H9 (cell line): ENCODE data around the gene MCAT. TPM values are rescaled to one million over a fixed set of nuclear protein-coding genes. Genes with fewer than 3 reads are reported as not detected.
A peak's percentile ranks its signal among the peaks of the same experiment; 100 is the strongest.

ENCODE experiments used
- DNase-seq: peaks from one replicate; pipeline ENCODE4 v3.0.0-alpha.2; 2017
- H2AFZ ChIP-seq: one replicate; pipeline ENCODE4 v1.6.1; 2013; ENCODE audit warnings: mild to moderate bottlenecking, low read length, control low read depth, moderate library complexity
- H2AK5ac ChIP-seq: 2 replicates; pipeline ENCODE4 v1.6.1; 2013; ENCODE audit warnings: low read length, control low read depth, mixed read lengths; ENCODE audit not compliant: insufficient read length
- H2BK120ac ChIP-seq: one replicate; pipeline ENCODE4 v1.6.1; 2013; ENCODE audit warnings: low read depth, mild to moderate bottlenecking, low read length, control low read depth, inconsistent platforms; ENCODE audit not compliant: poor library complexity, severe bottlenecking
- H2BK12ac ChIP-seq: 2 replicates; pipeline ENCODE4 v1.6.1; 2013; ENCODE audit warnings: low read length, control low read depth, mixed read lengths, low read depth; ENCODE audit not compliant: insufficient read length
- H2BK15ac ChIP-seq: 2 replicates; pipeline ENCODE4 v1.6.1; 2013; ENCODE audit warnings: low read depth, low read length, control low read depth
- H2BK20ac ChIP-seq: one replicate; pipeline ENCODE4 v1.6.1; 2013; ENCODE audit warnings: low read depth, mild to moderate bottlenecking, low read length, control low read depth, inconsistent platforms; ENCODE audit not compliant: poor library complexity, severe bottlenecking
- H2BK5ac ChIP-seq: 2 replicates; pipeline ENCODE4 v1.6.1; 2013; ENCODE audit warnings: low read length, control low read depth, mixed read lengths; ENCODE audit not compliant: insufficient read length
- H3K14ac ChIP-seq: 2 replicates; pipeline ENCODE4 v1.6.1; 2013; ENCODE audit warnings: low read length, control low read depth; ENCODE audit not compliant: insufficient read depth
- H3K18ac ChIP-seq: 2 replicates; pipeline ENCODE4 v1.6.1; 2013; ENCODE audit warnings: low read depth, mild to moderate bottlenecking, mixed read lengths, low read length, control low read depth; ENCODE audit not compliant: insufficient read length
- H3K23ac ChIP-seq: 2 replicates; pipeline ENCODE4 v1.6.1; 2013; ENCODE audit warnings: low read length, control low read depth, mixed read lengths, low read depth; ENCODE audit not compliant: insufficient read length
- H3K23me2 ChIP-seq: 2 replicates; pipeline ENCODE4 v1.6.1; 2013; ENCODE audit warnings: low read depth, mild to moderate bottlenecking, mixed read lengths, low read length, control low read depth; ENCODE audit not compliant: insufficient read length, poor library complexity, severe bottlenecking
- H3K27ac ChIP-seq: 2 replicates; pipeline ENCODE4 v1.5.1; 2013; ENCODE audit warnings: low read length, control low read depth, mixed read lengths, low read depth; ENCODE audit not compliant: insufficient read length
- H3K27me3 ChIP-seq: 2 replicates; pipeline ENCODE4 v1.6.1; 2013; ENCODE audit warnings: low read length, control low read depth, inconsistent platforms; ENCODE audit not compliant: insufficient read depth
- H3K4ac ChIP-seq: 2 replicates; pipeline ENCODE4 v1.6.1; 2013; ENCODE audit warnings: low read depth, mild to moderate bottlenecking, control low read depth, inconsistent platforms, low read length, moderate library complexity
- H3K4me1 ChIP-seq: 2 replicates; pipeline ENCODE4 v1.6.1; 2013; ENCODE audit warnings: low read length, control low read depth, inconsistent platforms; ENCODE audit not compliant: insufficient read depth
- H3K4me2 ChIP-seq: 2 replicates; pipeline ENCODE4 v1.6.1; 2013; ENCODE audit warnings: low read length, control low read depth, mixed read lengths; ENCODE audit not compliant: insufficient read length, insufficient read depth
- H3K56ac ChIP-seq: 2 replicates; pipeline ENCODE4 v1.6.1; 2013; ENCODE audit warnings: low read depth, mild to moderate bottlenecking, mixed read lengths, low read length, control low read depth; ENCODE audit not compliant: insufficient read length
- H3K79me1 ChIP-seq: 2 replicates; pipeline ENCODE4 v1.6.1; 2013; ENCODE audit warnings: low read depth, mild to moderate bottlenecking, moderate library complexity, low read length, control low read depth, inconsistent platforms; ENCODE audit not compliant: insufficient read depth, poor library complexity, severe bottlenecking
- H3K79me2 ChIP-seq: 2 replicates; pipeline ENCODE4 v1.6.1; 2013; ENCODE audit warnings: low read length, control low read depth, inconsistent platforms; ENCODE audit not compliant: insufficient read depth
- H3K9ac ChIP-seq: 2 replicates; pipeline ENCODE4 v1.6.1; 2013; ENCODE audit warnings: low read length, control low read depth, mixed read lengths; ENCODE audit not compliant: insufficient read length; ENCODE audit errors: extremely low read depth
- H3K9me3 ChIP-seq: one replicate; pipeline ENCODE4 v1.6.1; 2013; ENCODE audit warnings: low read depth, low read length, inconsistent platforms; ENCODE audit not compliant: control insufficient read depth
- H3T11ph ChIP-seq: one replicate; pipeline ENCODE4 v1.6.1; 2013; ENCODE audit warnings: mild to moderate bottlenecking, low read length, control low read depth, inconsistent platforms
- H4K20me1 ChIP-seq: one replicate; pipeline ENCODE4 v1.6.1; 2013; ENCODE audit not compliant: control insufficient read depth, insufficient read length, insufficient read depth
- H4K5ac ChIP-seq: 2 replicates; pipeline ENCODE4 v1.6.1; 2013; ENCODE audit warnings: low read depth, mild to moderate bottlenecking, mixed read lengths, low read length, control low read depth; ENCODE audit not compliant: insufficient read length
- H4K8ac ChIP-seq: replicated peaks from 2 replicates; pipeline ENCODE4 v1.6.1; 2013; ENCODE audit warnings: low read length, control low read depth, mixed read lengths, low read depth; ENCODE audit not compliant: insufficient read length
- H4K91ac ChIP-seq: 2 replicates; pipeline ENCODE4 v1.6.1; 2013; ENCODE audit warnings: low read depth, mild to moderate bottlenecking, moderate library complexity, mixed read lengths, low read length, control low read depth; ENCODE audit not compliant: insufficient read length
- H3K27ac Mint-ChIP-seq, 3 experiments: 2 replicates in 2 of 3; 3 replicates in 1 of 3; pipeline ENCODE4 v1.8.0; 2020 to 2021; ENCODE audit warnings: mixed read lengths in 3 of 3, mild to moderate bottlenecking in 1 of 3, moderate library complexity in 1 of 3
- H3K27me3 Mint-ChIP-seq: 2 replicates; pipeline ENCODE4 v1.8.0; 2021; ENCODE audit warnings: low read depth, mild to moderate bottlenecking, moderate library complexity, mixed read lengths
- H3K36me3 Mint-ChIP-seq, 3 experiments: 2 replicates in 2 of 3; 3 replicates in 1 of 3; pipeline ENCODE4 v1.8.0; 2020 to 2021; ENCODE audit warnings: low read depth in 3 of 3, mixed read lengths in 3 of 3; ENCODE audit not compliant: insufficient read depth in 1 of 3
- H3K4me1 Mint-ChIP-seq, 2 experiments: 2 replicates each; pipeline ENCODE4 v1.8.0; 2020; ENCODE audit warnings: mixed read lengths in 2 of 2
- H3K4me3 Mint-ChIP-seq, 2 experiments: 2 replicates in 1 of 2; 3 replicates in 1 of 2; pipeline ENCODE4 v1.8.0; 2020 to 2021; ENCODE audit warnings: mild to moderate bottlenecking in 2 of 2, mixed read lengths in 2 of 2, moderate library complexity in 1 of 2
- H3K9me3 Mint-ChIP-seq, 2 experiments: 2 replicates in 1 of 2; 3 replicates in 1 of 2; pipeline ENCODE4 v1.8.0; 2020; ENCODE audit warnings: mild to moderate bottlenecking in 2 of 2, mixed read lengths in 2 of 2, moderate library complexity in 1 of 2
- WGBS: extraction: QIAGEN DNeasy Blood & Tissue Kit; methylation state at CpG from one replicate; pipeline ENCODE4 v1.1.7; 2013; ENCODE audit warnings: missing lambda C conversion rate, low lambda C conversion rate, mixed read lengths; ENCODE audit not compliant: insufficient read length; ENCODE audit errors: extremely low coverage; 5-methylcytosine and 5-hydroxymethylcytosine counted together
- total RNA-seq: library from RNA; stranded (reverse); gene quantifications from 2 replicates; pipeline ENCODE4 v1.2.1, GENCODE V29; 2021
- TF ChIP-seq, protein P1 (sequence below): fragments of 200-600 bp; sonication (generic); conservative IDR thresholded peaks from 3 replicates; pipeline ENCODE4 v1.8.0; 2021; ENCODE audit warnings: antibody characterized with exemption, mild to moderate bottlenecking

Gene MCAT
- total RNA-seq, 1 experiment from 2014 or later, result 20.3 TPM

DNA sequence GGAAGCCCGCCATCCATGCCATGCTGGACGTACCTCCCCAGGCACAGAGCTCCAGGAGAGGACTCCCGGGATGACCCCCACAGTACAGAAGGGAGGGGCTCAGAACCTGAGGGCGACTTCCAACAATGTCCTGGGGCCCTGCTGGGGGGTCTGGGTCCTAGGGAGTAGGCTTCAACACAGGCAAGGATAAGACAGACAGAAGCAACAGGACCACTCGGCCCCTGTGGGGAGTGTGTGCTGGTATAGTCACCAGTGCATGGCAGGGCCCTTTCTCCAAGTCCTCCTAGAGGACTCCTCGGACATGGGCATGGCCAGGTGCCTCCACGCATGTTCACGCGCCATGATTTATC is 26.9 kb upstream of the MCAT start:
- H4K91ac ChIP-seq, result no peak overlapping the region
- no peaks in the 10 kb centered on the region for H3K79me2 ChIP-seq
- no peak overlapping the region for H2BK12ac ChIP-seq
- no peak overlapping the region for H3K18ac ChIP-seq
- no peak overlapping the region for H3K56ac ChIP-seq
- no peak overlapping the region for H3K27ac ChIP-seq
- no peak for DNase-seq
- H3K4ac ChIP-seq, result no peak overlapping the region
- WGBS, result no CpG with 5 or more reads among the region's 9 CpGs
- no peak overlapping the region for H3K23ac ChIP-seq
- no peak overlapping the region for H4K8ac ChIP-seq
- H3K4me3 Mint-ChIP-seq, result no peak overlapping the region
- H2BK120ac ChIP-seq, result no peak overlapping the region
- H4K5ac ChIP-seq, result no peak overlapping the region
- TF ChIP-seq, protein P1, sequence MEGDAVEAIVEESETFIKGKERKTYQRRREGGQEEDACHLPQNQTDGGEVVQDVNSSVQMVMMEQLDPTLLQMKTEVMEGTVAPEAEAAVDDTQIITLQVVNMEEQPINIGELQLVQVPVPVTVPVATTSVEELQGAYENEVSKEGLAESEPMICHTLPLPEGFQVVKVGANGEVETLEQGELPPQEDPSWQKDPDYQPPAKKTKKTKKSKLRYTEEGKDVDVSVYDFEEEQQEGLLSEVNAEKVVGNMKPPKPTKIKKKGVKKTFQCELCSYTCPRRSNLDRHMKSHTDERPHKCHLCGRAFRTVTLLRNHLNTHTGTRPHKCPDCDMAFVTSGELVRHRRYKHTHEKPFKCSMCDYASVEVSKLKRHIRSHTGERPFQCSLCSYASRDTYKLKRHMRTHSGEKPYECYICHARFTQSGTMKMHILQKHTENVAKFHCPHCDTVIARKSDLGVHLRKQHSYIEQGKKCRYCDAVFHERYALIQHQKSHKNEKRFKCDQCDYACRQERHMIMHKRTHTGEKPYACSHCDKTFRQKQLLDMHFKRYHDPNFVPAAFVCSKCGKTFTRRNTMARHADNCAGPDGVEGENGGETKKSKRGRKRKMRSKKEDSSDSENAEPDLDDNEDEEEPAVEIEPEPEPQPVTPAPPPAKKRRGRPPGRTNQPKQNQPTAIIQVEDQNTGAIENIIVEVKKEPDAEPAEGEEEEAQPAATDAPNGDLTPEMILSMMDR, result no peak
- H3K27me3 ChIP-seq, result no peaks in the 10 kb centered on the region
- H3K79me1 ChIP-seq, result no peaks in the 10 kb centered on the region
- H3K9me3 ChIP-seq, result no peaks in the 10 kb centered on the region
- H3K27ac Mint-ChIP-seq, result peak overlapping the region in 1 of 3 experiments; percentile 69; a peak in 2 of 7 replicates
- H3K27me3 Mint-ChIP-seq, result no peaks in the 10 kb centered on the region
- peaks cover 19 to 71% (median 68%) of the 10 kb centered on the region in 3 experiments; a peak in 6 of 7 replicates for H3K36me3 Mint-ChIP-seq
- no peak overlapping the region for H2BK20ac ChIP-seq
- H2BK5ac ChIP-seq, result no peak overlapping the region
- no peaks in the 10 kb centered on the region for H4K20me1 ChIP-seq
- H3K4me2 ChIP-seq, result no peak overlapping the region
- no peak overlapping the region for H2AK5ac ChIP-seq
- no peak overlapping the region for H2BK15ac ChIP-seq
- no peaks in the 10 kb centered on the region for H3K23me2 ChIP-seq
- no peaks in the 10 kb centered on the region for H3K9me3 Mint-ChIP-seq
- no peak overlapping the region for H3T11ph ChIP-seq
- no peak overlapping the region for H3K14ac ChIP-seq
- no peak overlapping the region for H3K9ac ChIP-seq
- H3K4me1 ChIP-seq, result no peaks in the 10 kb centered on the region
- no peaks in the 10 kb centered on the region; a peak in 1 of 4 replicates for H3K4me1 Mint-ChIP-seq
- no peak overlapping the region for H2AFZ ChIP-seq
